Measurements from ENCODE around the gene PAM.

The PAM gene

DNA sequence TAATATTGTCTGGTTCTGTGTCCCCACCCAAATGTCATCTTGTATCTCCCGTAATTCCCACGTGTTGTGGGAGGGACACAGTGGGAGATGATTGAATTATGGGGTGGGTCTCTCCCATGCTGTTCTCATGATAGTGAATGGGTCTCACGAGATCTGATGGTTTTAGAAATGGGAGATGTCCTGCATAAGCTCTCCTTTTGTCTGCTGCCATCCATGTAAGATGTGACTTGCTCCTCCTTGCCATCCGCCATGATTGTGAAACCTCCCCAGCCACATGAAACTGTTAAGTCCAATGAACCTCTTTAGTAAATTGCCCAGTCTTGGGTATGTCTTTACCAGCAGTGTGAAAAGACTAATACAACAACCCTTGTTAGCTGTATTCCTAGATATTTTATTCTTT is 320.3 kb downstream of the PAM start:
- no peak for DNase-seq

All from fibroblast of skin of right quadriceps (primary cell).